Measurements from ENCODE around the gene AMOTL2.

DNA sequence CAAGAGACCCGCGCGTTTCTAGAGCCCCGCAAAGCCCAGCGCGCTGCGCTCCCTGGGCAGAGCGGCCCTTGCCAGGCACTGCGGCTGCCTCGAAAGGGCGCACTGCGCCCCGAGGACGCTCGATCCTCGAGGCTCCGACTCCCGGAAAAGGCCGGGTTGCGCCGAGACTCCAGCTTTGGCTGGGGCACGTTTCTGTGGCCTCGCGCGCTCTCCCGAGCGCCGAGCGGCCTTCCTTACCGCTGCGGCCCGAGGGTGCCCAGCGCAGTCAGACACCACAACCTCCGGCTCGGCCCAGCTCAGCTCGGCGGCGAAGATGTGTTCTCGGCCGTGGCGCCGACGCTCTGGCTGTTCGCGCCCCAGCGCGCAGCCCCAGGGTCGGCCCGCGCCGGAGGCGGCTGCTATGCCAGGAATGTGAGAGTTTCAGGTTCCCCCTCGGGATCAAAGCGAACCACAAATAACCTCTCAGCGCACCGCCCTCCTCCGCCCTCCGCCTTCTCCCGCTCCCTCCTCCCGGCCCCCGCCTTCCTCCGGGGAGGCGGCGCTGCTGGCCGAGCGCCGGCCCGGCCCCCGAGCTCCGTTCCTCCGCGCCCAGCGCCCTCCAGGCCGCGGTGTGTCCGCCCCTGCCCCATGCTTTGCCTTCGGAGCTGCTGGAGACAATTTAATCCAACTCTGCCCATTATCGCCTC is at the start of gene AMOTL2:
- TF ChIP-seq, protein P1, sequence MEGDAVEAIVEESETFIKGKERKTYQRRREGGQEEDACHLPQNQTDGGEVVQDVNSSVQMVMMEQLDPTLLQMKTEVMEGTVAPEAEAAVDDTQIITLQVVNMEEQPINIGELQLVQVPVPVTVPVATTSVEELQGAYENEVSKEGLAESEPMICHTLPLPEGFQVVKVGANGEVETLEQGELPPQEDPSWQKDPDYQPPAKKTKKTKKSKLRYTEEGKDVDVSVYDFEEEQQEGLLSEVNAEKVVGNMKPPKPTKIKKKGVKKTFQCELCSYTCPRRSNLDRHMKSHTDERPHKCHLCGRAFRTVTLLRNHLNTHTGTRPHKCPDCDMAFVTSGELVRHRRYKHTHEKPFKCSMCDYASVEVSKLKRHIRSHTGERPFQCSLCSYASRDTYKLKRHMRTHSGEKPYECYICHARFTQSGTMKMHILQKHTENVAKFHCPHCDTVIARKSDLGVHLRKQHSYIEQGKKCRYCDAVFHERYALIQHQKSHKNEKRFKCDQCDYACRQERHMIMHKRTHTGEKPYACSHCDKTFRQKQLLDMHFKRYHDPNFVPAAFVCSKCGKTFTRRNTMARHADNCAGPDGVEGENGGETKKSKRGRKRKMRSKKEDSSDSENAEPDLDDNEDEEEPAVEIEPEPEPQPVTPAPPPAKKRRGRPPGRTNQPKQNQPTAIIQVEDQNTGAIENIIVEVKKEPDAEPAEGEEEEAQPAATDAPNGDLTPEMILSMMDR (IDR thresholded peaks at IDR 0.05 in 4 of 5, conservative IDR thresholded peaks at IDR 0.05 in 1 of 5) = peak in 1 of 5 experiments; percentile 10
- peak; percentile 75 to 88 for TF ChIP-seq POLR2A (IDR thresholded peaks at IDR 0.05)
